Glomerular visceral epithelial cell (primary cell): Measurements from ENCODE around the gene RANBP17.

Experiments
- DNase-seq: peaks from one replicate; pipeline ENCODE4 v3.0.0-alpha.2; 2016; ENCODE audit errors: extremely low spot score

RANBP17 gene

DNA sequence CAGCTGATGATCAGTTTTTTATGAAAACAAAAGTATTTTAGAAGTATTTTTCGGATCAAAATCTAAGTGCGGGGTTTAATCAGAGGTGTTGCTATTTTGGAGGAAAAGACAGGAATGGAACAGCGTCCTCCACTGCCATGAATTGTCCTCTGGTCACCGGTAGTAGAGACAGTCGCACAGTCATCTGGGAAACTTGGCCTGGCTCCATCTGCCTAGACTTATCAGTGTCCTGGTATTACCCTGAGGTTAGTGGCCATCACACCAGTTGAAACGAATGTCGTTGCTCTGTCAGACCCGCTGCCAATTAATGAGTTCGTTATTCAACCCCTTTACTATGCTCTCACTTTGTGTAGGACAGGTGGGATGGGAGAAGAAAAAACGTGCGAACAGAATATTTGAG lies 455.4 kb downstream of the RANBP17 start:
- no peak for DNase-seq

DNA sequence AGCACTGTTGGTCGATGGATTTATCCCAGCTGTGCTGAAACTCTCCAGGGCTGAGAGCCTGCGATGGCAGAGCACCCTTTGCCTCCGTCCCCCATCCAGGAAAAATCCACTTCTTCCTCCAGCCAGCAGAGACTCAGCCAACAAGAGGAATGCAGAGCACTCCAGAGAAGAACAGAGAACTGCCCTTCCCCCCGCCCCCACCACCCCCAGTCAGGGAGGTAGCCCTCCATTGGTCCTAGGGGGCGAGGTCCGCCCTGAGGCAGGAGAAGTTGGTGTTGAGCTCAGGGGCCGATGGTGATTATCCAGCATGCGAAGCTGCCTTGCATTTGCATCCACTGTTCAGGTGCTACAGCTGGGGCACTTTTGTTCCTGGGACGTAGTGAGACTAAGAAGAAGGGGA lies 456.2 kb downstream of the RANBP17 start:
- DNase-seq, result no peak

DNA sequence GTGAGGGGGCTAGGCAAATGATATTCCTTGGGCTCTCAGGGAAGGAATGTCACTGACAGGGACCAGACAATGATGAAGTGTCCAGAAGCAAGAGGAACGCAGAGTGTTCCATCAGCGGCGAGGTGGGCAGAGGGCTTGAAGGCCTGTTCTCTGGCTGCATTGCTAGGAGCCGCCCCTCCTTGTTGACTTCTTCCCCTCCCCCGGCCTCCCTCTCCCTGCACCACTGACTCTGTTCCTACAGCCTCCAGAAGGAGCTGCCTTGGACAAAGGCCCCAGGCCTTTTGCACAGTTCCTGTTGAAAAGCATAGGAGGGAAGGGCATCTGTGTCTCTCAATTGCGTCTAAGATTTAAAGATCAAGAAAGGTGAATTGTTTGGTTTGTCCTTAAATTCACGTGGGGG lies 459.6 kb downstream of the RANBP17 start:
- DNase-seq, result no peak

DNA sequence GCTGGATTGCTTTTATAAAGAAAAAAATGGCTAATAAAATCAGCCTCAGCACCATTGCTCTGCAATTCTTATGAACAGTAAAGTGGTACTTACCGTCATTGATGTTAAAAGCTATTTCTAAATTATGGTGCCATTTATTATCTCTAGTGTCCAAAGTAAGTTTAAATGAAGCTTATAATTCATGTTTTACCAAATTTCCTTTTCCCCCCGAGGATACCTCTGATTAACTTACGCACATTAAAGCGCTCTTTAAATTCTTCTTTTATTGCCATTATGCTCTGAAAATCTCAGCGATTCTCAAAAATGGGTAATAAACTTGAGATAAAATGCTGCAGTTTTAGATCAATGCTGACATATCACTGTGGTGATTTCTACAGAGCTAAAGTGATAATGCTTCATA lies 460.7 kb downstream of the RANBP17 start:
- no peak for DNase-seq

DNA sequence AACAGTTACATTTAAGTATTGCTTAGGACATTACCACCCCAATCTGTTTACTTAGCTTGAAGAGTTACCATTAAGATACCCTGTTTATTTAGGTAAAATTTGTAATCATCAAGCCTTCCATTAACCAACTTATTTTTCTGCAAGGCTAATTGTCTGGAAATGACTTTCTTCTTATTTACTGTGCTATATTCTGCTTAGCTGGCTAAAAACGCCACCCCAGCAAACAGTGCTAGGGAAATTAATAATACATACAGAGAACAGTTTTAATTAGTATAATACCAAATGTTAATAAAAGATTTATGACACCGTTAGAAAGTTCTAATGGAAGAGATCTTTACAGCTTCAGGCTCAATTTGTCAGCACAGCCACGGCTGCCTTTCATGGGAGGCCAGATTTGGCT lies 461.2 kb downstream of the RANBP17 start:
- DNase-seq, result no peak

DNA sequence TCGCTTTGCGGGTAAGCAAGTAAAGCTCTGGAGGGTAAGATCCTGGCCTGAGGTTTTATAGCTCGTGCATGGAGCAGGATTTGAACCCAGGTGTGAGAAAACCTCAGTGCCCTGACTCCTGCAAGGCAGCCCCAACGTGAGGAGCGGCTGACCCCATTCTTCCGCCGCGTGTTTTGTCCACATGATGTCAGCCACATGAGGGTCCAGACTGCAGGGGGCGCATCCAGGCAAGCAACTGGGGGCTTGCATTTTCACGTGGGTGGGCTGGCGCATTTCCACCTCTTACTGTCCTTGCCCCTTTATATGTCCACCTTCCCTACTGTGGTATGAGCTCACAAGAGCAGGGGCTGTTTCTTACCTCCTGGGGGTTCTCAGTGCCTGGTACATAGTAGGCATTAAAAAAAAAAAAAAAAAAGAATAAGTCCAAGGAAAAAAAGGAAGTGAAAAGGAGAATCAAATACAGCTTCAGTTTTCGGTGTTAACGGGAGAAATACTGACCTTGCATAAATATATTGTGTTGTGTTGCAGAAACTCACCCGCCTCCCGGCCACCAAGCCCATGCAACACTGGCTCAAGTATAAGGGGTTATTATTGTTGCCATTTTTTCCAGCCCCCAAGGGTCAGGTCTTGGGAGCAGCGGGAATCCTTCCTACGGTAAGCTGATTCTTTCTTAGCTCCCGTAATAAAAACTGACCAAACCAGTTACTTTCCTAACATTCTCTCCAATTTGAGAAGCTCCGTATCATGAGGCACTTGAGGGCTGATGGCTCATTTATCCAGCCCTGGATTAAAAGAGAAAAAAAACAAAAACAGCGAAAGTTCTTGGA lies 462.2 kb downstream of the RANBP17 start:
- no peak for DNase-seq

DNA sequence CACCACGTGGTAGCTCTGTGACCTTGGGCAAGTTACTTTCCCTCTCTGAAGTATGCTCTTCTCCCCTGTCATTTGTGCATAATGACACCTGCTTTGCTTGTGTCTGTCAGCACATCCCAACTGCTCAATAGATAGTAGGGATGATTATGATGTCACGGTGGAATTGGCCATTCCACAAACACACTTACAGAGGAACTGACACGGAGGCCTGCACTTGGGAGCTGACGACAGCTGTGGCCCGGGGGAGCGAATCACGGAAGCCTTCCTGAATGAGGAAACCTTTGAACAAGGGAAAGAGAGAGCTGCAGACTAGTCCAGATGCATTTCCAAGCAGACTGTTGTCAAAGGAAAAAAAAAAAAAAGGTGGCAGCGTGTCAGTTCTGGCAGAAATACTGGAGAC lies 468.2 kb downstream of the RANBP17 start:
- DNase-seq, result no peak

DNA sequence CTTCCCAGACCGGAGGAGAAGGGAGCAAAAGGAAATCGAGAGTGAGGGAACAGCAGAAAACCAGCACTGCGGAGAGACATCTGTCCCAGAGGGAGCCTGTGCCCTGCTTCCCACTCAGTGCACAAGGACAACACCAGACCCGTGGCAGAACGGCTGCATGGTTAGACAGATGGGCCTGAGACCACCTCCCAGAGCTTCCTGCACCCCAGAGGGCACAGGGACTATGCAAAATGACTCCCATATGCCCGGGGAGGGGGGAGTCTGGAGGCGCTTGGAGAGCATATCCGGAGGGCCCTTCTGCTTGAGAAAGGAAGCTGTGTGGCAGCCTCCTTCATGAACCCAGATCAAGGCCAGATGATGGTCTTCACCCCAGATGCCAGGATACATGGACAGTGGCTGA lies 473.8 kb downstream of the RANBP17 start:
- DNase-seq, result no peak

DNA sequence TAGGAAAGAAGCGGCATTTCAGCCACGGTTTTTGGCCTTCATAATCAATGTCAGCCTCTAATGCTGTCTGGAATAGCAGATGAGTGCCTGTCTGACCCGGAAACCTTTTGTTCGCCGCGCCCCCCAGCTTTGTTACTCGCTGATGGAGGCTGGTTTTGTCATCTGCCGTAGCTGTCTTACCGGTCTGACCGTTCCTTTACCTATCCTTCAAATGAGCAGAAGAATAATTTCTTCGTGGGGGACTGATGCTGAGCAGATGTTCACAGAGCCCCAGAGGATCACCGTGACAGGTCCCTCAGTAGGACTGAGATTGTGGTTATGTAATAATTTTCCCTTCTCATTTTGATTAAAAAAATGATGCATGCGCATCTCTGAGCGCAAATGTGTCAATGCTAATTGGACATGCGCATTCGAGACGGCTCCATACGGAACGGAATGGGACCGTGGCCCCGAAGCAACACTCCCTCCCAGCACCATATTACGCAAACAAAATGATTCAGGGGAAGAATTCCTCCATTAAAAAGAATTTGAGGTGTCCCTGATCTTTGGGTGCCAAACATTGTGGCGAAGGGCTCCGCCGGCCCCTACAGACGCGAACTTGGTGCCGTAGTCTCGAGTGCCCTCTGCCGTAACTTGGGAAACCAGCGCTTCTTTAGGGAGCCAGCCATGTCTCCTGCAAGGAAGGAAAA lies 474.8 kb downstream of the RANBP17 start:
- DNase-seq, result peak; percentile 58

DNA sequence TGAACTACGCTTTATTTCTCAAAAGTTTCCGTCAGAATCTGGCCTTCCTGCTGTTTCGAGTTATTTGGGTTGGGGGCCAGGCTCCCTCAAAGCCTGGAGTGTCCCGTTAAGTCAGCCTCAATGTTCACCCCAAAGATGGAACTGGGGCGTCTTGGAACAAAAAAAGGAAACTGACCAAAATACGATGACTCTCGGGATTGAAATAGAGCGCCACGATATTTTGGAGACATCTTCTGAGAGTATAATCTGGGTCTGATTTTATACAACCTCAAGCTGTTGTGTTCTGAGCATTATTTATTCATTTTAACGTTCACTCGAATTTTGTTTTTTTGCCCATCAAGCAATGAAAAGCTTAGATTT lies 475.4 kb downstream of the RANBP17 start:
- no peak for DNase-seq

DNA sequence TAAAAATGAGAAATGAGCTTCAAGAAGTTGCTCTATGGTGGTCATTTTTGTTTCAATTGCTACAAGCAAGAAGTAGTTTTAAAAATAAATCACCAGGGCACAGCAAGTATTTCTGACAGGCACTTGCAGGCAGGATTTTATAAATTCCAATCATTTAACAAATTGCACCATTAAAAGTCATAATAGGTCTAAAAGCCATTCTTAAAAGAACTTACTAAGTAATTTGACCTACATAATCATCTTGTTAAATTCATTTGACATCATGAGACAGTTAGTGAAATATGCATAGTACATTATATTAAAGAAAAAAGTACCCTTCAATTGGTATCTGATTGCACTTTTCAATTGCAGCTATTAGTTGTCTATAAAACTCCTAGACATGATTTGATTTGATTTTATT lies 478.2 kb downstream of the RANBP17 start:
- DNase-seq, result no peak

DNA sequence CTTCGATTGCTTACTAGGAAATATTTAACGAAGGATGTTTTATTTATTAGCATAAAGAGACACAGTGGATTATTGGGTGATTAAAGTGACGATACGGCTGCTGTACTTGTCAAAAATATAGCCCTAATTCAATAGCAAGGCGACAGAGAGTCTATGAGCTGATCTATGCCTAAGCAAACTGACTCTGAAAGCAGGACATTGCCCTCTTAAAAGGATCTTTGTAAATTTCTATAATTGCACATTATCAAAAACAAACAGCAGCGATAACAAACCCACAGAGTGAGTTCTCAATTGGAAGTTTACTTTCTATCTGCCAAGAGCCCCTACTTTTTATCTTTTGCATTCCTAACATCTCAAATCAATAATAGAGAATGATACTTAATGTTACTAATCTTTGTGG lies 478.7 kb downstream of the RANBP17 start:
- DNase-seq, result no peak

DNA sequence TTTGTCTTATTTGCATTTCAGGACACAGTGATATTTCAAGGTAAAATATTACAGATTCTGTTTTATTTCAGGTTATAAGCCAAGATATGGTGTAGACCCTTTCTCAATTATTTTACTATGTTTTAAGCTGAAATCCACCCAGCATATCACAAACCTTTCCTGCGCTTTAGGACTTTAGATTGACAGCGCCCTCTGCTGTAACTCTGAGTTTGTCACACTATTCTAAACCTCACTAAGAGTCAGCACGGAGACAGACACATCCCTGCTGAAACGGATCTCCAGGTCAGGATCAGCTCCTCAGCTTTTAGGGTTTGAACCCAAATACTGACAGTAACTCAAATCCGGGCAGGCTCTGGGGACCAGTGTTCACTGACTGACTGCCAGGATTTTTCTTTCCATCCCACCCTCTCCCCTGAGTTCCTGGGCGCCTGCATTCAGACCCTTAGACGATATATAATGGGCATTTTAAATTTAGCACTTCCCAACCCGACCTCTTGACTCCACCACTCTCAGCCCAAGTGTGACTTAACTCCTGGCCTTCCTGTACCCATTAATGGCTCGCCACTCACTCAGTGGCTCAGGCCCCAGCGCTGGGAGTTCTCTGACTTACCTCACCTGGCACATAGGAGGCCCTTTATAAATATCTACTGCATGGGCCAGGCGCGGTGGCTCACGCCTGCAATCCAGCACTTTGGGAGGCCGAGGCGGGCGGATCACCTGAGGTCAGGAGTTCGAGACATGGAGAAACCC lies 480.7 kb downstream of the RANBP17 start:
- DNase-seq, result peak; percentile 68

DNA sequence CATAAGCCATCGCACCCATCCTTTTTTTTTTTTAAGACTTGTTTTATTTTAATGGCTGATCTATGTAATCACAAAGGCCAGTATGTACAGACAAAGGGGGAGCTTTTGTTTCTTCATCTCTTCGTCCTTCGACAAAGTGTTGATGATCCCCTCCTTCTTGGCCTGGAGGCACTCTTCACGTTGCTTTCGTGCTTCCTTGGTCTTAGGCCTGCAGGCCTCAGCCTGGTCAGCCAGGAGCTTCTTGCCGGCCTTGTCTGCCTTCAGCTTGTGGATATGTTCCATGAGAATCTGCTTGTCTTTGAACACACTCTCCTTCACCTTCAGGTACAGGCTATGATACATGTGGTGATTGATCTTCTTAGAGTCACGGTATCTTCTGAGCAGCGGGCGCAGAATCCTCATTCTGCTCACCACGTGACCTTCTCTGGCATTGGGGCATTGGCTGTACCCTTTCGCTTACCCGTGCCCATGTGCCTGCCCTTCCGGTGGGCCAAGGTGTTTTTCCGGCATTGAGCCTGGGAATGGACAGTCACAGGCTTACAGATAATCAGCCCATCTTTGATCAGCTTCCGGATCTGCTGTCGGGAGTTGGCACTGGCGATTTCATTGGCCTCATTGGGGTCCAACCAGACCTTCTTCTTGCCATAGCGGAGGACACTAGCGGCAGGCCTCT lies 483.3 kb downstream of the RANBP17 start:
- no peak for DNase-seq
